Esophagus muscularis mucosa (tissue), 4 donors: ENCODE measurements around the gene EPHB2. TPM values are rescaled to one million over a fixed set of nuclear protein-coding genes. Genes with fewer than 3 reads are reported as not detected.

Source experiments
- DNase-seq: peaks from one replicate; pipeline ENCODE4 v3.0.0-alpha.2; 2017; ENCODE audit errors: extremely low spot score
- H3K27ac ChIP-seq, 4 donors: fragments of 200-600 bp; sonication (generic); replicated peaks in 1 of 4; 1 replicate in 3 of 4; 2 replicates in 1 of 4; pipeline ENCODE4 v1.5.1; 2016 to 2019; ENCODE audit warnings: mild to moderate bottlenecking in 1 of 4
- H3K27me3 ChIP-seq, 4 donors: fragments of 200-600 bp; sonication (generic); one replicate each; pipeline versions ENCODE4 v1.5.1 to v1.6.0; 2016 to 2019
- H3K36me3 ChIP-seq, 4 donors: fragments of 200-600 bp; sonication (generic); one replicate each; pipeline ENCODE4 v1.5.1; 2016 to 2019
- H3K4me1 ChIP-seq, 4 donors: fragments of 200-600 bp; sonication (generic); one replicate each; pipeline ENCODE4 v1.5.1; 2016 to 2019
- H3K4me3 ChIP-seq, 4 donors: fragments of 200-600 bp; sonication (generic); 1 replicate in 2 of 4; 2 replicates in 2 of 4; pipeline ENCODE4 v1.5.1; 2016 to 2019; ENCODE audit warnings: mild to moderate bottlenecking in 4 of 4, moderate library complexity in 1 of 4
- H3K9me3 ChIP-seq, 4 donors: fragments of 200-600 bp; sonication (generic); 1 replicate in 3 of 4; 2 replicates in 1 of 4; pipeline ENCODE4 v1.5.1; 2016 to 2019
- EP300 ChIP-seq: sonication (generic); formaldehyde crosslinking; IDR thresholded peaks from one replicate; pipeline ENCODE4 v1.6.1; 2017; ENCODE audit warnings: antibody characterized with exemption
- POLR2A ChIP-seq: fragments of 450-650 bp; IDR thresholded peaks from one replicate; pipeline ENCODE4 v1.6.1; 2017; ENCODE audit warnings: antibody characterized with exemption, moderate library complexity, mild to moderate bottlenecking, low read depth
- POLR2AphosphoS5 ChIP-seq, 2 donors: sonication (generic); formaldehyde crosslinking; IDR thresholded peaks; one replicate each; pipeline ENCODE4 v1.6.1; 2017; ENCODE audit warnings: antibody characterized with exemption in 2 of 2
- WGBS: methylation state at CpG from one replicate; pipeline ENCODE4 v1.1.5; 2018; 5-methylcytosine and 5-hydroxymethylcytosine counted together
- intact Hi-C: fragments of 100-400 bp; cut with DNase I; formaldehyde crosslinking; loops from one replicate; pipeline ENCODE4 v1.15.1; 2023
- total RNA-seq, 4 donors: library from RNA; depleted of rRNA; stranded (reverse); fragments of >200 nt; gene quantifications; one replicate each; pipeline versions ENCODE4 v1.1.0 to v1.2.1, GENCODE V29; 2016
- TF ChIP-seq, protein P1 (sequence below), 3 experiments: fragments of 200-600 bp in 2 of 3; fragments of 450-650 bp in 1 of 3; sonication (generic) in 2 of 3; IDR thresholded peaks; one replicate each; pipeline ENCODE4 v1.5.1; 2017 to 2019; ENCODE audit warnings: antibody characterized with exemption in 3 of 3, mild to moderate bottlenecking in 2 of 3, moderate library complexity in 1 of 3

The EPHB2 gene
- total RNA-seq, 4 donors from 2014 or later = 1.5 to 3.3 (median 1.9) TPM

DNA sequence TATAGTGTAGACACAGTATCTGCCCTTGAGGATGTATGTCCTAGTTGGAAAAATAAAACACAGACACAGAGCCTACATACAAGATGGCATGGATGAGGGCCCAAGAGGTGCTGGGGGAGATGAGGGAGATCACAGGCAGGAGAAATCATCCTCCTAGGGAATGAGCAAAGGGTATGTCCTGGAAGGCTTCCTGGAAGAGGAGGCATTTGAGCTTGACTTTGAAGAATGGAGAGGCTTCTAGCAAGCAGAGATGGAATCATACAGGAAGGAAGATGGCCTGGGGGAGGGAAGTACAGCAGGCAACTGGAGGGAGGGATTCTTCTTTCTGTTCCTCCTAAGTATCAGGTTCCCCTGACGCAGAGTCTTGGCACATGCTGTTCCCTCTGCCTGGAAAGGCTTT, 158.7 kb downstream of the EPHB2 start:
- peaks cover 0 to 11% (median 9%) of the 10 kb centered on the region in 4 donors for H3K4me1 ChIP-seq
- WGBS = 73% methylated on average over 1 of the region's 1 CpG
- peaks cover 0 to 5% (median 2%) of the 10 kb centered on the region in 4 donors for H3K9me3 ChIP-seq
- peaks cover 0 to 32% (median 0%) of the 10 kb centered on the region in 4 donors for H3K27me3 ChIP-seq
- DNase-seq = no peak
- no peak overlapping the region for H3K4me3 ChIP-seq
- intact Hi-C loops = no loop called here
- TF ChIP-seq EP300 = no peak
- TF ChIP-seq POLR2A = no peak
- TF ChIP-seq POLR2AphosphoS5 (IDR thresholded peaks at IDR 0.05) = no peak
- TF ChIP-seq, protein P1, sequence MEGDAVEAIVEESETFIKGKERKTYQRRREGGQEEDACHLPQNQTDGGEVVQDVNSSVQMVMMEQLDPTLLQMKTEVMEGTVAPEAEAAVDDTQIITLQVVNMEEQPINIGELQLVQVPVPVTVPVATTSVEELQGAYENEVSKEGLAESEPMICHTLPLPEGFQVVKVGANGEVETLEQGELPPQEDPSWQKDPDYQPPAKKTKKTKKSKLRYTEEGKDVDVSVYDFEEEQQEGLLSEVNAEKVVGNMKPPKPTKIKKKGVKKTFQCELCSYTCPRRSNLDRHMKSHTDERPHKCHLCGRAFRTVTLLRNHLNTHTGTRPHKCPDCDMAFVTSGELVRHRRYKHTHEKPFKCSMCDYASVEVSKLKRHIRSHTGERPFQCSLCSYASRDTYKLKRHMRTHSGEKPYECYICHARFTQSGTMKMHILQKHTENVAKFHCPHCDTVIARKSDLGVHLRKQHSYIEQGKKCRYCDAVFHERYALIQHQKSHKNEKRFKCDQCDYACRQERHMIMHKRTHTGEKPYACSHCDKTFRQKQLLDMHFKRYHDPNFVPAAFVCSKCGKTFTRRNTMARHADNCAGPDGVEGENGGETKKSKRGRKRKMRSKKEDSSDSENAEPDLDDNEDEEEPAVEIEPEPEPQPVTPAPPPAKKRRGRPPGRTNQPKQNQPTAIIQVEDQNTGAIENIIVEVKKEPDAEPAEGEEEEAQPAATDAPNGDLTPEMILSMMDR (IDR thresholded peaks at IDR 0.05) = no peak
- H3K27ac ChIP-seq = no peak overlapping the region
- H3K36me3 ChIP-seq = no peaks in the 10 kb centered on the region

DNA sequence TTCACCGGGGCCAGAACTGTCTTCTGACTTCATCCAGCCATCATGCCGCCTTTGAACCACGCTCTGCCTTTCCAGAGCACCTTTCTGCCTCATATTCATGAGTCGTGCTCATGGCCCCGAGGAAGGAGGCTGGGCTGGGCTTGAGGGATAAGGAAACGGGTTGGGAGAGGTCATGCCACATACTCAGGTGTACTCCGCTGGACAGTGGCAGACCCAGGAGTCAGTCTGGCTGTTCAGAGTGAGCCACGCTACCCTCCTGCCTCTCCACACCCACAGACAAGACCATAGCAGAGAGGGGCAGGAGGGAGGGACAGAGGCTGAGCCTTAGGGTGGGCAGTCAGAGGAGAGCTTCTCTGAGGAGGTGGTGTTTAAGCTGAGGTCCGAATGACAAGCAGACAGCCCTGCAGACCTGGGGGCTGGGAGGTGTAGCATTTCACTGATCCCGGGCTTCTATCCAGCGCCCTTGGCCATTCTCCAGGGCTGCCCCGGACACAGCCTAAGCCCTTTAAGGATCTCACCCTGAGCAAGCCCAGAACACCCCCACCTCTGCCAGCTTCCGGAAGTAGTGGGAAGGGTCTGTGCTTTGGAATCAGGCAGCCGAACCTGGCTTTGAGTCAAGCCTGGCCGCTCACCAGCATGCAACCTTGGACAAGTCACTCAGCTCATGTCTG, 159.7 kb downstream of the EPHB2 start:
- no peak for DNase-seq
- H3K27ac ChIP-seq = no peak overlapping the region
- H3K36me3 ChIP-seq = no peaks in the 10 kb centered on the region
- intact Hi-C loops = no loop called here
- H3K4me3 ChIP-seq = no peak overlapping the region
- peaks cover 0 to 11% (median 9%) of the 10 kb centered on the region in 4 donors for H3K4me1 ChIP-seq
- peaks cover 0 to 5% (median 2%) of the 10 kb centered on the region in 4 donors for H3K9me3 ChIP-seq
- WGBS = 36% methylated on average over 6 of the region's 15 CpGs
- peaks cover 0 to 38% (median 0%) of the 10 kb centered on the region in 4 donors for H3K27me3 ChIP-seq
- no peak for TF ChIP-seq POLR2AphosphoS5 (IDR thresholded peaks at IDR 0.05)
- TF ChIP-seq POLR2A = no peak
- TF ChIP-seq, protein P1 (IDR thresholded peaks at IDR 0.05) = no peak
- TF ChIP-seq EP300 = no peak

DNA sequence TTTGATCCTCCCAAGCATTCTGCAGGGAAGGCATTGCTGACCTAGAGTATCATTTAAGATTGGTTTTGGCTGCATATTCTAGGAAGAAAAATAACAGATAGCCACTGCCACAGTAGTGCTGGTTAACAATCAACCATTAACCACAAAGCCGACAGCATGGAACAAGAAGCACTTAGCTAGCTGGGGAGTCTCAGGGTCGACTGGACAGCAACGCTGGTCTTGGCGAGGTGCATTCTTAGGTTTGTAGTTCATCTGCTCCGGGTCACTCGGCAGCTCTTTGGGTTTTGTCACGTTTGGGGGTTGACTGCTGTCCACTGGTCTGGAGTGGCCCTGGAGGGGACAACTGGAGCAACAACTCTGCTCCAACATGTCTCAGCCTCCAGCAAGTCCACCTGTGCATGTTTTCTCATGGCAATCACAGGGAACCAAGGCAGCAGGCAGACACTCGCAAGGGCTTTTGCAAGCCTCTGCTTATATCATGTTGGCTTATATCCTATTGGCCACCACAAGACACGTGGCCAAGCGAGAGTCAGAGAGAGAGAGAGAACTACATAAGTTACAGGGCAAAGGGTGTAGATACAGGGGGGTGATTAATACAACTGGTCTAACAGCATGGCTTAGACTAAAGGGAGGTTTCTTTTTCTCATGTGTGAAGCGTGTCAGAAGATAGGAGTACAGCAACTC, 162.5 kb downstream of the EPHB2 start:
- H3K4me1 ChIP-seq = peaks cover 0 to 11% (median 9%) of the 10 kb centered on the region in 4 donors
- TF ChIP-seq, protein P1 (IDR thresholded peaks at IDR 0.05) = no peak
- TF ChIP-seq POLR2A (no peak), POLR2AphosphoS5 (IDR thresholded peaks at IDR 0.05) (no peak), EP300 (no peak)
- H3K4me3 ChIP-seq = no peak overlapping the region
- DNase-seq = no peak
- intact Hi-C loops = no loop called here
- H3K9me3 ChIP-seq = peaks cover 0 to 4% (median 2%) of the 10 kb centered on the region in 4 donors
- WGBS = 89% methylated on average over 11 of the region's 11 CpGs
- peaks cover 0 to 49% (median 0%) of the 10 kb centered on the region in 4 donors for H3K27me3 ChIP-seq
- H3K27ac ChIP-seq = no peak overlapping the region
- H3K36me3 ChIP-seq = no peaks in the 10 kb centered on the region

DNA sequence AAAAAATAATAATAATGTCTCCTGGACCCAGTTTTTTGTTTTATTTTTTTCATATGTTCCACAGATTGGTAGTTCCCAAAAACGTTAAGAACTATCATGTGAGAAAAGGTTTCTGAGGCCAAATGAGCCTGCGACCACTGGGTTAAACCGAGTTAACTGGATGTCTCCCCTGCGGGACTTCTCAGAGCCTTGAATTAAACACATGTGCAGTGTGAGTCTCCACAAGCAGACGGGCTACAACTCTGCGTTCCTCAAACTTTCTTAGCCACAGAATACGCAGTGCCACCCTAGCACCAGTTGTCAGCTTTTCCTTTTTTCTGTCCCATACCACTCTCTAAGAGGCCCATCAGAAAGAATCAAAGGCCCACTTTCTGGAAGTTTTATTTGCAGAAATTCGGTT, 164.1 kb downstream of the EPHB2 start:
- Histone ChIP-seq H3K36me3 (no peaks in the 10 kb centered on the region), H3K4me1 (peaks cover 0 to 11% (median 9%) of the 10 kb centered on the region in 4 donors), H3K4me3 (no peak overlapping the region), H3K27me3 (peaks cover 0 to 65% (median 0%) of the 10 kb centered on the region in 4 donors), H3K9me3 (no peaks in the 10 kb centered on the region), H3K27ac (no peak overlapping the region)
- 92% methylated on average over 8 of the region's 8 CpGs for WGBS
- intact Hi-C loops = no loop called here
- DNase-seq = no peak
- TF ChIP-seq, protein P1 (IDR thresholded peaks at IDR 0.05) = no peak
- TF ChIP-seq POLR2A (no peak), POLR2AphosphoS5 (IDR thresholded peaks at IDR 0.05) (no peak), EP300 (no peak)
